A673 (cell line): ENCODE measurements around the gene OPN1SW. TPM values are rescaled to one million over a fixed set of nuclear protein-coding genes. Genes with fewer than 3 reads are reported as not detected.

Source experiments
- BruUV-seq: library from RNA; stranded (reverse); fragments of 400-500 nt; replicated peaks from 2 replicates; lab custom pipeline; 2021; lab: Mats Ljungman, UMichigan
- CTCF ChIA-PET: fragments of 300-600 bp; sonication (Branson Sonifier 250); formaldehyde crosslinking; loops from one replicate; lab custom pipeline; 2022; ENCODE audit warnings: antibody characterized with exemption; lab: Charles Lee
- POLR2A ChIA-PET: fragments of 300-600 bp; sonication (Branson Sonifier 250); formaldehyde crosslinking; loops from one replicate; lab custom pipeline; 2022; ENCODE audit warnings: antibody characterized with exemption; ENCODE audit not compliant: low non-redundant PET; lab: Charles Lee
- DNase-seq: peaks from one replicate; pipeline ENCODE4 v3.0.0-alpha.2; 2015; ENCODE audit warnings: low spot score
- H3K27ac ChIP-seq: fragments of 200-600 bp; sonication (generic); 2 replicates; pipeline ENCODE4 v1.5.1; 2016; ENCODE audit warnings: mixed run types, low read depth, mild to moderate bottlenecking, mixed read lengths, antibody characterized with exemption, low read length; ENCODE audit not compliant: poor library complexity, severe bottlenecking
- H3K27me3 ChIP-seq: fragments of 200-600 bp; sonication (generic); replicated peaks from 2 replicates; pipeline ENCODE4 v1.6.1; 2017; ENCODE audit warnings: mixed run types, low read depth, mild to moderate bottlenecking, mixed read lengths, antibody characterized with exemption, low read length; ENCODE audit not compliant: insufficient read depth, poor library complexity
- H3K36me3 ChIP-seq: fragments of 200-600 bp; sonication (generic); 2 replicates; pipeline ENCODE4 v1.6.1; 2016; ENCODE audit warnings: mixed run types, mild to moderate bottlenecking, mixed read lengths, antibody characterized with exemption, low read length; ENCODE audit not compliant: insufficient read depth, poor library complexity, severe bottlenecking
- H3K4me1 ChIP-seq: fragments of 200-600 bp; sonication (generic); 2 replicates; pipeline ENCODE4 v1.6.1; 2017; ENCODE audit warnings: mixed run types, mild to moderate bottlenecking, mixed read lengths, antibody characterized with exemption, low read length; ENCODE audit not compliant: insufficient read depth, poor library complexity, severe bottlenecking
- H3K4me3 ChIP-seq: fragments of 200-600 bp; sonication (generic); 2 replicates; pipeline ENCODE4 v1.5.1; 2016; ENCODE audit warnings: low read depth, mixed run types, mild to moderate bottlenecking, mixed read lengths, low read length; ENCODE audit not compliant: poor library complexity, severe bottlenecking
- H3K9me3 ChIP-seq: fragments of 200-600 bp; sonication (generic); 2 replicates; pipeline ENCODE4 v1.6.1; 2016; ENCODE audit warnings: mixed run types, low read depth, mild to moderate bottlenecking, mixed read lengths, antibody characterized with exemption, low read length; ENCODE audit not compliant: poor library complexity, severe bottlenecking
- CTCF ChIP-seq: fragments of 300-800, 200-600 bp; sonication (generic); conservative IDR thresholded peaks from 2 replicates; pipeline ENCODE4 v1.5.1; 2017; ENCODE audit warnings: low read depth, mild to moderate bottlenecking, antibody characterized with exemption, low read length, moderate library complexity, mixed read lengths
- EZH2 ChIP-seq: fragments of 200-600 bp; sonication (generic); IDR thresholded peaks from 2 replicates; pipeline ENCODE4 v1.6.1; 2017; ENCODE audit warnings: borderline replicate concordance, low read depth, mild to moderate bottlenecking, mixed read lengths, antibody characterized with exemption, low read length; ENCODE audit not compliant: poor library complexity, severe bottlenecking
- intact Hi-C: fragments of 100-400 bp; cut with micrococcal nuclease; formaldehyde crosslinking; loops from one replicate; pipeline ENCODE4 v1.10.0; 2022; ENCODE audit not compliant: unreplicated experiment
- total RNA-seq: library from RNA; stranded (reverse); gene quantifications from 2 replicates; pipeline ENCODE4 v1.2.3, GENCODE V29; 2021

The OPN1SW gene
- total RNA-seq, 1 experiment from 2014 or later: not detected

DNA sequence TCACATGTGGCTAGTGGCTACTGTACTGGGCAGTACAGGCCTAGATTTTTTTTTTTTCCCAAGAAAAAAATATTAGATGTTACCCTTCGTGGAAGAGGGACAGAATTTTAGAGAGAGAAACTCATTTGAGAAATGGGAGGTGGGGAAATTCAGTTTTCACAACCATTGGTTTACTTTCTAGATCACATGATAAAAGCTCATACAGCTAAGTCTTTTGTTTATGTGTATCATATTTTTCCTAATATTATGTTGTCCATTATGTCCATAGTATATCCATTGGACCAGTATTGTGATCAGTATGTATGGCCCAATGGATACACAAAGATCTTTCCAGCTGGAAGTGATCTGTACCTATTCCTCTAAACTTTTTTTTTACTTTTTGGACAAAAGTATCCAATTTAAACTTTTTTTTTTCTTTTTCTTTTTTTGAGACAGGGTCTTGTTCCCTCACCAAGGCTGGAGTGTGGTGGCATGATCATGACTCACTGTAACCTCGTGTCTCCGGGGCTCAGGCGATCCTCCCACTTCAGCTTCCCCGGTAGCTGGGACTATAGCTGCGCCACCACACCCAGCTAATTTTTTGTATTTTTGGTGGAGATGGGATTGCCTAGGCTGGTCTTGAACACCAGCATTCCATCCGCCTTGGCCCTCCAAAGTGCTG lies 32.4 kb downstream of the OPN1SW start:
- Histone ChIP-seq H3K27me3 (no peaks in the 10 kb centered on the region), H3K27ac (no peak overlapping the region), H3K9me3 (no peaks in the 10 kb centered on the region), H3K36me3 (peaks cover 7% of the 10 kb centered on the region), H3K4me1 (peaks cover 22% of the 10 kb centered on the region), H3K4me3 (no peak overlapping the region)
- no peak for TF ChIP-seq CTCF
- TF ChIP-seq EZH2: no peak
- CTCF ChIA-PET: interaction anchor here (0.5 kb wide), 1 partner anchor 470 kb away, joined by 3 read pairs; no protein-coding TSS in a partner anchor
- no TSS peak for BruUV-seq
- DNase-seq: no peak
- intact Hi-C loops: no loop called here
- POLR2A ChIA-PET: no interaction called here

- no peak for DNase-seq
- TF ChIP-seq EZH2 (no peak), CTCF (no peak)
- POLR2A ChIA-PET: no interaction called here
- H3K36me3 ChIP-seq: no peaks in the 10 kb centered on the region
- CTCF ChIA-PET: no interaction called here
- intact Hi-C loops: no loop called here
- no peak overlapping the region for H3K4me3 ChIP-seq
- H3K27ac ChIP-seq: no peak overlapping the region
- peaks cover 22% of the 10 kb centered on the region for H3K4me1 ChIP-seq
- no TSS peak for BruUV-seq
- no peaks in the 10 kb centered on the region for H3K9me3 ChIP-seq
- H3K27me3 ChIP-seq: no peaks in the 10 kb centered on the region
These were observed 33.4 kb downstream of the OPN1SW start for GRCh38 chr7:128742206-128742605.

DNA sequence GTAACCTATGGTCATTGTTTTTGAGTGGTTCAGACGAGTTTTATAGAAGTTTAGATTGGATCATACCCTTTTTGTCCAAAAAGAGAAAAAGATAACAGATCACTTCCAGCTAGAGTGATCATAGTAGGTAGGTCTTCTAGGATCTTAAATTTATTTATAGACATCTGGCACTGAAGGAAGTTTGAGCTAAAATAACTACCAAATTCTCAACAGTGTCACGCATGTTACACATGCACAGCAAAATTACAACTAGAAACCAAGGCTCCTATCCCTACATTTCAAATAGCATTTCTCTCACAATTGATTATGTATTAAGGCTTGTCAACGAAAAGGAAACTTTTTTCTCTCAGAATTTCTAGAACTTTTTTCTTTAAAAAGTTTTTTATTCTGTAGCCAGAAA lies 34.1 kb downstream of the OPN1SW start:
- POLR2A ChIA-PET: interaction anchor here (0.6 kb wide), 1 partner anchor 139 kb away, joined by 3 read pairs; no protein-coding TSS in a partner anchor
- H3K36me3 ChIP-seq: no peaks in the 10 kb centered on the region
- no peak for DNase-seq
- H3K4me3 ChIP-seq: peak overlapping the region; percentile 96
- no peaks in the 10 kb centered on the region for H3K27me3 ChIP-seq
- TF ChIP-seq CTCF (no peak), EZH2 (no peak)
- H3K4me1 ChIP-seq: peaks cover 22% of the 10 kb centered on the region
- no TSS peak for BruUV-seq
- intact Hi-C loops: no loop called here
- CTCF ChIA-PET: no interaction called here
- H3K27ac ChIP-seq: no peak overlapping the region
- no peaks in the 10 kb centered on the region for H3K9me3 ChIP-seq
